ENCODE results near the gene MKRN1.
A peak's percentile ranks its signal among the peaks of the same experiment; 100 is the strongest.
"Not testable (repeated sequence)": the region's sequence is repeated elsewhere in the genome, so short reads cannot be mapped to it uniquely, and the experiment has no call there.

MKRN1 gene

GRCh38 chr7:140507556-140507955 lies 28.3 kb upstream of the MKRN1 start:
- H3K27ac ChIP-seq (ENCODE audit: low read depth, low read length), result peak overlapping the region; percentile 32
- H3K9ac ChIP-seq (ENCODE audit: low read depth, low read length); H3K36me3 ChIP-seq (ENCODE audit: control insufficient read depth, insufficient read depth, low read length): not testable (repeated sequence)

GRCh38 chr7:140506788-140507464 lies 27.6 kb upstream of the MKRN1 start:
- Histone ChIP-seq H3K4me3 (ENCODE audit: low read depth, low read length) (0 out of 2 replicates have a peak overlapping the region, but pooled peaks have one; percentile 3), H3K27ac (ENCODE audit: low read depth, low read length) (peak overlapping the region; percentile 69), H3K4me1 (ENCODE audit: control insufficient read depth, insufficient read depth, low read length) (peaks cover 17% of the 10 kb centered on the region), H3K36me3 (ENCODE audit: control insufficient read depth, insufficient read depth, low read length) (no peaks in the 10 kb centered on the region), H3K9me3 (ENCODE audit: control insufficient read depth, insufficient read depth, low read length) (no peaks in the 10 kb centered on the region), H3K27me3 (ENCODE audit: control insufficient read depth, insufficient read depth, low read length) (no peaks in the 10 kb centered on the region), H3K9ac (ENCODE audit: low read depth, low read length) (0 out of 2 replicates have a peak overlapping the region, but pooled peaks have one; percentile 1)

More at GRCh38 chr7:140507556-140507955, 28.3 kb upstream of the MKRN1 start:
- H3K27me3 ChIP-seq (ENCODE audit: control insufficient read depth, insufficient read depth, low read length); H3K9me3 ChIP-seq (ENCODE audit: control insufficient read depth, insufficient read depth, low read length); H3K4me3 ChIP-seq (ENCODE audit: low read depth, low read length): not testable (repeated sequence)
- H3K4me1 ChIP-seq (ENCODE audit: control insufficient read depth, insufficient read depth, low read length), result peaks cover 17% of the 10 kb centered on the region

- H3K27ac ChIP-seq (ENCODE audit: low read depth, low read length), result no peak overlapping the region
- no peaks in the 10 kb centered on the region for H3K27me3 ChIP-seq (ENCODE audit: control insufficient read depth, insufficient read depth, low read length)
- H3K36me3 ChIP-seq (ENCODE audit: control insufficient read depth, insufficient read depth, low read length), result no peaks in the 10 kb centered on the region
- H3K9ac ChIP-seq (ENCODE audit: low read depth, low read length), result no peak overlapping the region
- peaks cover 7% of the 10 kb centered on the region for H3K4me1 ChIP-seq (ENCODE audit: control insufficient read depth, insufficient read depth, low read length)
- H3K4me3 ChIP-seq (ENCODE audit: low read depth, low read length), result no peak overlapping the region
- H3K9me3 ChIP-seq (ENCODE audit: control insufficient read depth, insufficient read depth, low read length), result no peaks in the 10 kb centered on the region
Measured at GRCh38 chr7:140501966-140502365, 22.7 kb upstream of the MKRN1 start.

- not testable (repeated sequence) for H3K4me1 ChIP-seq (ENCODE audit: control insufficient read depth, insufficient read depth, low read length); H3K27ac ChIP-seq (ENCODE audit: low read depth, low read length); H3K9ac ChIP-seq (ENCODE audit: low read depth, low read length); H3K9me3 ChIP-seq (ENCODE audit: control insufficient read depth, insufficient read depth, low read length); H3K4me3 ChIP-seq (ENCODE audit: low read depth, low read length); H3K27me3 ChIP-seq (ENCODE audit: control insufficient read depth, insufficient read depth, low read length); H3K36me3 ChIP-seq (ENCODE audit: control insufficient read depth, insufficient read depth, low read length)
Measured at GRCh38 chr7:140497807-140498206, 18.5 kb upstream of the MKRN1 start.

GRCh38 chr7:140497241-140497769 lies 18.0 kb upstream of the MKRN1 start:
- Histone ChIP-seq H3K27ac (ENCODE audit: low read depth, low read length) (no peak overlapping the region), H3K4me1 (ENCODE audit: control insufficient read depth, insufficient read depth, low read length) (no peaks in the 10 kb centered on the region), H3K9me3 (ENCODE audit: control insufficient read depth, insufficient read depth, low read length) (no peaks in the 10 kb centered on the region), H3K27me3 (ENCODE audit: control insufficient read depth, insufficient read depth, low read length) (no peaks in the 10 kb centered on the region), H3K36me3 (ENCODE audit: control insufficient read depth, insufficient read depth, low read length) (no peaks in the 10 kb centered on the region), H3K9ac (ENCODE audit: low read depth, low read length) (no peak overlapping the region), H3K4me3 (ENCODE audit: low read depth, low read length) (no peak overlapping the region)

GRCh38 chr7:140495514-140496097 lies 16.3 kb upstream of the MKRN1 start:
- H3K4me3 ChIP-seq (ENCODE audit: low read depth, low read length), result no peak overlapping the region
- H3K27ac ChIP-seq (ENCODE audit: low read depth, low read length), result no peak overlapping the region
- H3K27me3 ChIP-seq (ENCODE audit: control insufficient read depth, insufficient read depth, low read length), result no peaks in the 10 kb centered on the region
- H3K4me1 ChIP-seq (ENCODE audit: control insufficient read depth, insufficient read depth, low read length), result no peaks in the 10 kb centered on the region
- H3K9me3 ChIP-seq (ENCODE audit: control insufficient read depth, insufficient read depth, low read length), result no peaks in the 10 kb centered on the region
- no peaks in the 10 kb centered on the region for H3K36me3 ChIP-seq (ENCODE audit: control insufficient read depth, insufficient read depth, low read length)
- H3K9ac ChIP-seq (ENCODE audit: low read depth, low read length), result no peak overlapping the region

GRCh38 chr7:140494867-140495266 lies 15.6 kb upstream of the MKRN1 start:
- H3K9ac ChIP-seq (ENCODE audit: low read depth, low read length), result no peak overlapping the region
- no peaks in the 10 kb centered on the region for H3K36me3 ChIP-seq (ENCODE audit: control insufficient read depth, insufficient read depth, low read length)
- no peak overlapping the region for H3K27ac ChIP-seq (ENCODE audit: low read depth, low read length)
- H3K27me3 ChIP-seq (ENCODE audit: control insufficient read depth, insufficient read depth, low read length), result no peaks in the 10 kb centered on the region
- H3K4me3 ChIP-seq (ENCODE audit: low read depth, low read length), result no peak overlapping the region
- H3K9me3 ChIP-seq (ENCODE audit: control insufficient read depth, insufficient read depth, low read length), result no peaks in the 10 kb centered on the region
- H3K4me1 ChIP-seq (ENCODE audit: control insufficient read depth, insufficient read depth, low read length), result no peaks in the 10 kb centered on the region

- Histone ChIP-seq H3K9me3 (ENCODE audit: control insufficient read depth, insufficient read depth, low read length) (no peaks in the 10 kb centered on the region), H3K27me3 (ENCODE audit: control insufficient read depth, insufficient read depth, low read length) (no peaks in the 10 kb centered on the region), H3K36me3 (ENCODE audit: control insufficient read depth, insufficient read depth, low read length) (no peaks in the 10 kb centered on the region), H3K27ac (ENCODE audit: low read depth, low read length) (no peak overlapping the region), H3K9ac (ENCODE audit: low read depth, low read length) (no peak overlapping the region), H3K4me1 (ENCODE audit: control insufficient read depth, insufficient read depth, low read length) (peaks cover 18% of the 10 kb centered on the region), H3K4me3 (ENCODE audit: low read depth, low read length) (no peak overlapping the region)
Measured at GRCh38 chr7:140489026-140489359, 9.7 kb upstream of the MKRN1 start.

- Histone ChIP-seq H3K27me3 (ENCODE audit: control insufficient read depth, insufficient read depth, low read length) (no peaks in the 10 kb centered on the region), H3K9ac (ENCODE audit: low read depth, low read length) (peak overlapping the region; percentile 22; the same call in 1 of the 2 replicates), H3K4me3 (ENCODE audit: low read depth, low read length) (no peak overlapping the region), H3K36me3 (ENCODE audit: control insufficient read depth, insufficient read depth, low read length) (no peaks in the 10 kb centered on the region), H3K4me1 (ENCODE audit: control insufficient read depth, insufficient read depth, low read length) (peaks cover 28% of the 10 kb centered on the region), H3K27ac (ENCODE audit: low read depth, low read length) (peak overlapping the region; percentile 85), H3K9me3 (ENCODE audit: control insufficient read depth, insufficient read depth, low read length) (no peaks in the 10 kb centered on the region)
Measured at GRCh38 chr7:140485500-140486265, 6.4 kb upstream of the MKRN1 start.

- Histone ChIP-seq H3K4me3 (ENCODE audit: low read depth, low read length) (no peak overlapping the region), H3K9me3 (ENCODE audit: control insufficient read depth, insufficient read depth, low read length) (no peaks in the 10 kb centered on the region), H3K27ac (ENCODE audit: low read depth, low read length) (peak overlapping the region; percentile 85), H3K27me3 (ENCODE audit: control insufficient read depth, insufficient read depth, low read length) (no peaks in the 10 kb centered on the region), H3K4me1 (ENCODE audit: control insufficient read depth, insufficient read depth, low read length) (peaks cover 28% of the 10 kb centered on the region), H3K9ac (ENCODE audit: low read depth, low read length) (no peak overlapping the region), H3K36me3 (ENCODE audit: control insufficient read depth, insufficient read depth, low read length) (no peaks in the 10 kb centered on the region)
Measured at GRCh38 chr7:140484951-140485499, 5.7 kb upstream of the MKRN1 start.

GRCh38 chr7:140484479-140484878 lies 5.2 kb upstream of the MKRN1 start:
- no peaks in the 10 kb centered on the region for H3K9me3 ChIP-seq (ENCODE audit: control insufficient read depth, insufficient read depth, low read length)
- peak overlapping the region; percentile 85 for H3K27ac ChIP-seq (ENCODE audit: low read depth, low read length)
- peaks cover 32% of the 10 kb centered on the region for H3K4me1 ChIP-seq (ENCODE audit: control insufficient read depth, insufficient read depth, low read length)
- H3K27me3 ChIP-seq (ENCODE audit: control insufficient read depth, insufficient read depth, low read length), result no peaks in the 10 kb centered on the region
- no peaks in the 10 kb centered on the region for H3K36me3 ChIP-seq (ENCODE audit: control insufficient read depth, insufficient read depth, low read length)
- no peak overlapping the region for H3K9ac ChIP-seq (ENCODE audit: low read depth, low read length)
- no peak overlapping the region for H3K4me3 ChIP-seq (ENCODE audit: low read depth, low read length)
